Epithelial cell of prostate (primary cell): ENCODE data around the gene RASGEF1C.

ENCODE experiments used
- DNase-seq: peaks from one replicate; pipeline ENCODE4 v3.0.0-alpha.2; 2011; ENCODE audit warnings: low read depth, low spot score
- H3K27ac ChIP-seq: fragments of 450-650 bp; 2 replicates; pipeline ENCODE4 v1.5.1; 2017; ENCODE audit warnings: mild to moderate bottlenecking

RASGEF1C gene

DNA sequence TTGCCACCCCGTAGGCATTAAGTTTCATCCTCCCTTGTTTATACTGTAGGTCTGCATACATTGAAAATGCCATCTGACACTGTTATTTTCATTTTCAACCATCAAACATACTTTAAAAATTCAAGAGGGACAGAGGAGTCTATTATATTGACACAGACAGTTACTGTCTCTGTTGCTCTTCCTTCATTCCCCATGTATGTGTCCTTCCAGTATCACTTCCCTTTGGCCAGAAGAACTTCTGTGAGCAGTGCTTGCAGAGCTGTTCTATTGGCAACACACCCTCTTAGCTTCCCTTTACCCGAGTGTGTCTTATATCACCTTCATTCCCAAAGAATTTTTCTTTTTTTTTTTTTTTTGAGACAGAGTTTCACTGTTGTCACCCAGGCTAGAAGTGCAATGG, 42.8 kb downstream of the RASGEF1C start:
- H3K27ac ChIP-seq: no peak overlapping the region
- DNase-seq: no peak

DNA sequence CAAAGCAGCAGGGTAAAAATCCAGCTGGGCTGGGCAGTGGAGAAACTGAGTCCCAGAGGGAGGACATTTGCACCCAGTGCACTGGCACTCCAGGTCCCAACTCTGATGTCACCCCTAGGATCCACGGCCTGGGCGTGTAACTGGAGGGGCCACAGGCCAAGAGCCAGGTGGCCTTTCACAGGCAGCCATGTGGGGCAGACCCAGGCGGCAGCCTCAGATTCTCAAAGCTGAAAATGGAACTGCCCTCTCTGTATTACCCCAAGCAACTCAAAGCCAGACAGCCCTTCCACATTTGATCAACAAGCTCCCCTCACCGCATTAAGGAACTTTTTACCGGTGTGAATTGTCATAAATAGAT, 46.7 kb downstream of the RASGEF1C start:
- no peak for DNase-seq
- H3K27ac ChIP-seq: no peak overlapping the region

DNA sequence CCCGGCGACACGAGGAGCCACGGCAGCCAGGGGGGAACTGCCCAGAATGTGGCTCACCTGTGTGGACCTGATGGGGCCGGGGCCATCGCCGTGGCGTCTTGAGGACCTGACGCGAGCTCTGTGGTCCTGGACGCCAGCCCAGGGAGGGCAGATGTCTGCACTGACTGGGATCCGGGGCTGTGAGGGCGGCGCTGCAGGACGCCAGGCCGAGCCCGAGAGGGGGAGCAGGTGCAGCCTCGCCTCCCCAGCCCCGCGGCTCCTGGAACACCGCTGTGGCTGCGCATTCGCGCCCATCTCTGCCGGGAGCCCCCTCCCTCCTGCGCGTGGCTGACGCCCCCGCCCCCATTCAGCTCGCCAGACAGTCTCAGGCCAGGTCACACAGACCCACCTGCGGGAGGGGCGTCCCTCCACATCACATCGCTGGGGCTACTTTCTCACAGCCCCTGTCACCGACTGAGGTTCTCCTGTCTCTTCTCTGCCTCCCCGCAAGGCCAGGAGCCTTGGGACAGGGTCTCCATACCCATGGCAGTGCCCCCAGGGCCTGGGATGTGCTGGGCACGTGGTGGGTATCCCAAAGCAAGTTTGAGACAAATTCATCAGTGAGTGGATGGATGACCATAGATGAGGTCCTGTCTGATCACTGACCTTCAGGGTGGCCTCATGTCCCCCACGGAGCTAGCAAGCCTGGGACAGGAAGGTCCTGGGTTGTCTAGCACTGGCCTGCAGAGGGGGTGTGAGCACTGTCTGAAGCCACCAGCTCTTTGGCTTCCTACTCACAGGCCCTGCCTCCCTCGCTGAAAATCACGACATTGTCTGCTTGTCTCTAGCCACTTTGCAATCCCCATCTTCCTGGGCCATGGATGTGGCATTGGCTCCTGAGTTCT, 47.3 kb downstream of the RASGEF1C start:
- DNase-seq: no peak
- no peak overlapping the region for H3K27ac ChIP-seq

DNA sequence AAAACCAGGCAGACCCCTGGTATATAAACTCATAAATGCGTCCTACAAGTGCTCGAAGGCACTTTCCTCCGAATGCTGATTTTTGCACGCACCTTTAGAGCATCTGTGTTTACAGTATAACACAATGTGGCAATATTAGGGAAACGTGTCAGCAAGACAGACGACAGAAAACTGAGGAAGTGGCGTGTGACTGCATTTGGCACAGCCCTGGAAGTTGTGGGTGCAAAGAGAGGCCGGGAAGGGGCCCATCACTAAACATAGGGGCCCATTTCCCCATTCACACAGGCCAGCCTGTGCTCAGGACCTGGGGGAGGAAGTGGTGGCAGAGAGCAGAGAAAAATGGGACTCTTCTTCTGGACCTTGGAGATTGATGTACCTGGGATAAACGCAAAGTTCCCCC, 48.2 kb downstream of the RASGEF1C start:
- DNase-seq: no peak

DNA sequence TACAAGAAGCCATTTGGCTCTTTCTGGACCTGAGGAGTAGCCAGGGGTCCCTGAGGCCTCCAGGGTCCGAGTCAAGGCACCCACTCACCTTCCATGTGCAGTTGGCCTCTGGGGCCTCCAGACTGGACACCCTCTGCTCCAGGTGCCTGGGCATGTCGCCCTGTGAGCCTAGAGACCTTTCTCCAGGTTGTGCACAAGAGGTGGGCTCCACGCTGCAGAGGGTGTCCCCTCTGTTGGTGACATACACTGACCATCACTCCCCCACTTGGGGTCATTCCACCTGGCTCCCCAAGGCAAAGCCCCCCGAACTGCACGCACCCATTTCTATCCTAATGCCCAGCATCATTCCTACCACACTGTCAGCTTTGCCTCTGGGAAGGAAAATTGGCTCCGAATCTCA, 48.8 kb downstream of the RASGEF1C start:
- no peak for DNase-seq
- no peak overlapping the region for H3K27ac ChIP-seq

More for the DNA sequence above, 48.2 kb downstream of the RASGEF1C start:
- no peak overlapping the region for H3K27ac ChIP-seq

DNA sequence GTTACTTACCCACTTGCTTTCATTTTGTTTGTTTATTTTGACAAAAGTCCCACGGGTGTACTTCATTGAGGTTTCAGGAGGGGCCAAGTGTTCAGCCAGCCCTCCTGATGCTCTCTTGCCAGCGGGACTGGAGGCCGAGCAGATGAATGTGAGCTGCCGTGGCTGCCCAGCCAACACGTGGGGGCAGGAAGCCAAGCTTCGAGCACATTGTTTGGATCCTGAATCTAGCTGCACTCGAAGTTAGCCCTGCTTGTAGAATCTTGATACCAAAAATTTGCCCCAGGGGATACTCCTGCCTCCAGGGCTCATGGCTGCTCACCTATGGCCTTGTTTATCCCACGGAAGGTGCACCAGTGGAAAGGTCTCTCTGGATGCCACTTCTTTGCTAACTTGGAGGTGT, 49.3 kb downstream of the RASGEF1C start:
- no peak for DNase-seq
- H3K27ac ChIP-seq: no peak overlapping the region

DNA sequence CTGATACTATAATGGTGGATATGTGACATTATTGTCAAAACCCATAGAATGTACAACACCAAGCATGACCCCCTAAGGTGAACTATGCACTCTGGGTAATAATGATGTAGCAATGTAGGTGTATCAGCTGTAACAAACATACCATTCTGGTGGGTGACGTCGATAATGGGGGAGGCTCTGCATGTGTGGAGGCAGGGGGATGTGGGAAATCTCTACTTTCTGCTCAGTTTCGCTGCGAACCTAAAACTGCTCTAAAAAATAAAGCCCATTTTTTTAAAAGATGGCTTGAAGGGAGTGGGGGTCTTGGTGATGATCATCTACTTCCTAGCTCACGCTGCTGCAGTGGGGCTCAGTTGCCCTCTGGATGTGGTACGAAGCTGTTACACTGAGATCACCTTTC, 51.1 kb downstream of the RASGEF1C start:
- no peak for DNase-seq
- H3K27ac ChIP-seq: no peak overlapping the region

DNA sequence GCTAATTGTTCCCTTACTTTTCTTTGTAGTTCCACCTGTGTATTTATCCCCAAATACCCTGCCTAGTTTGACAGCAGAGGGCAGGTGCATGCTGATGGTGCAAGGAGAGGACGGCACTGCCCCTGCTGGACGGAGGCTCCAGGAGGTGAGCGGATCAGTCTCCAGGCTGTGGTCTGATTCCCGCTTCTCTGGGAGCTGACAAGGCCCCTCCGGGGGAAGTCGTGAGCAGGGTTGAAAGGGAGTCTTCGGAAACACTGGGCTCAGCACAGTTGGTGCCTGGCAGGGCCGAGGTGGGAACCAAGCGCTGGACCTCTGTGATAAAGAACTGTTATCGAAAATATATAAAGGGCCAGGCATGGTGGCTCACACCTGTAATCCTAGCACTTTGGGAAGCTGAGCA, 52.9 kb downstream of the RASGEF1C start:
- H3K27ac ChIP-seq: no peak overlapping the region
- no peak for DNase-seq

DNA sequence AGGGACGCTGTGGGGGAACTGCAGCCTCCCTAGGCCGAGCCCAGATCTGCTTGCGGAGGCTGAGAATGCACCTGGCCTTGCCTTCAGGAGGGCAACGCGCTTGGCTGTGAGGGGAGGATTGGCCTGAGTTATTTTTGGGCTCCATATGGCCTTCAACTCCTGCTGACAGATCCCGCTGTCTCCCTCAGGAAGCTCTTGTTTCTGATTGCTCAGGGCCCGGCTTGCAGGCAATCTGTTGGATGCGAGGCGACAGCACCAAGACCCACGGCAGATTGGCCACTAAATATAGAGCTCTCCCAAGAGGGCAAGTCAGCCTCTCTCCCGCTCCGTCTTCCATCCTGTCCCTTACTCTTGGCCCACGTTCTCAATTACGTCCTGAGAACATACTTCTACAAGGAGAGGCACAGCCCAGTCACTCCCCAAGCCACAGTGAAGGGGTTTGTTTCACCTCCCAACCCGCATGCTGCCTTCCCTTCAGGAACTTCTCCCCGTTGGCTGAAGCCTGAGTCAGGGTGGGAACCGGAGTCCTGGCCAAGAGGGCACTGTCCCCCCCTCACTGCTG, 53.6 kb downstream of the RASGEF1C start:
- DNase-seq: no peak
- H3K27ac ChIP-seq: no peak overlapping the region

DNA sequence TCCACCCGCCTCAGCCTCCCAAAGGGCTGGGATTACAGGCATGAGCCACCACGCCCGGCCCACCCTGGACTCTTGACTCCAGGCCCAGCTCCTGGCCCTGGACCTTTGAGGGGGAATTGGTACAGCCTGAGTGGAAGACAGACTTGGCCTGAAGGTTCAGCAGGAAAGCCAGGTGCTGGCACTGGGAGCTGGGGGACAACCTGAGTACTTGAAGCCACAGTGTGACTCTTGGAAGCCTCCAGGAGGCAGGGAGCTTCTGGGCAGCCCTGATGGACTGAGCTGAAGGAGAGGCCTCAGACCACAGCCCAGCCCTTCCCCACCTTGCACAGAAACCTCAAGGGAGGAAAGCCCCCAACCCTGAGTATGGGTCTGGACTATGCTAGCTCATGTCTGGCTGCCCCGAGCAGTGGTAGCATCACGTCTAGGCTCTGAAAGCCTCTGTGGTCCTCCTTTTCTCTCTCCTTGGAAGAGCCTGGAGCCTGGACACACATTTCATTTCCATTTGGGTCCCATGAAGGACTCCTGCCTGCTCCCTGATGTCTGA, 54.1 kb downstream of the RASGEF1C start:
- no peak for DNase-seq
- H3K27ac ChIP-seq: no peak overlapping the region

DNA sequence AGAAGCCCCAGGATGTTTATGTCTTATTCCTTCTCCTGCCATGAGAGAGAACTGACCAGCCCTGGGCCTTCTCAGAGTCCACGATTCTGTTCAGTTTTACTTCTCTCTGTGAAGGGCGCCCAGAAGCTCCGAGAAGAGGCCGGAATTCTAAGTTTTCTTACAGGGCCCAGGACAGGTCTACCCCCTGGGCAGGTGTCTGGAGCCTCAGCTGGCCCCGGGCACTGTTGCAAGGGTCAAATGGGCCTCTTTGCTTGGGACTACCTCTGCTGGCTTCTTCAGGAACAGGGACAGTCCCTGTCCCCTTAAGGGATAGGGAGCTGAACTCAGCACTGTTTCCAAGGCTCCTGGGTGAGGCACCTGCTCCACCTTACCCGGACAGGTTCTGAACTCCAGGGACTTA, 55.0 kb downstream of the RASGEF1C start:
- H3K27ac ChIP-seq: no peak overlapping the region
- DNase-seq: no peak

DNA sequence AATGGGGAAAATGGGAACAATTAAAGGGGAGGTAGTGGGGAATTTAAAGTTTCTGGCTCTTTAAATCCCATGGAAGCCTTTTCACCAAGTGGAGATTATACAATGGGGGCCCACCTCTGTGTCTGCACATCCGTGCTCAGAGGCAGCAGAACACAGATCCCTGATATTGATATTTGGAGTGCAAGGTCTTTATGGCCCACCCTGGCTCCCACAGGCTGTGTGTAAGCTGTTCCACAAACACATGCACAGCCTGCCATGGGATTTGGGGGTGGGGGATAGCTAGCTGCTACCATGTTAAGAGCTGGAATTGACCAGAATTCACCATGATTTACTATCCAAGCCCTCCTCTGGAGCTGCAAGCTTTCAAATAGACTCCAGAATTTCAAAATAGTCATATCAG, 55.9 kb downstream of the RASGEF1C start:
- no peak overlapping the region for H3K27ac ChIP-seq
- DNase-seq: no peak

DNA sequence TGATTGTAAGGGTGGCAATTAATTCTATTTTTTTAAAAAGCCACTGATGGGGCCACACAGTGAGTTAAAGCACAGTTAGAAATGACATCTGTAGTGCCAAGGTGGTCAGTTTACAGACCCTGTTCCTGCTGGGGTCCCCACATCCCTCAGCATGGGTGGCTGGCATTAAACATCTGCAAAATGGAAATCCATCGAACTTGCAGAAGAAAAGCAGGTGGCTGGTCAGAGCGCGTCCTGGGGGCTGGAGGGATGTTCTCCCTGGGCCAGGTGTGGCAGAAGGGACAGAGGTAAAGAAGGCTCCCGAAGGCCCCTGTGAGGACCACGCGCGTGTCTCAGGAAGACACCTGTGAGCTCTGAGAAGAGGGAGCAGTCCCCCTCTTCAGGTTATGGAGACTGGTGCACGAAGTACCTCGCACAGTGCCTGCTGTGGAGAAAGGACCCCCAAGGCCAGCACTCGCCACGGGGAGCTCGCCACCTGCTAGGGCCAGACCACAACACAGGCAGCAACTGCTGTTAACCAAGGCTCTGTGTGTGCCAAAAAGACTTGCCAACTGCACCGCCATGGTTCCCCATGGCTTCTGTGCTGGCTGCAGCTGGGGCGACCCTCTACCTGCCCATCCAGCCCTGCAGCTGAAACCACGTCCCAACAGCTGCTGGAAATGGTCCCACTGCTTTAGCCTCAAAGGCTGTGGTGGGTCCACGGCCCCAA, 65.2 kb downstream of the RASGEF1C start:
- no peak overlapping the region for H3K27ac ChIP-seq
- DNase-seq: no peak

DNA sequence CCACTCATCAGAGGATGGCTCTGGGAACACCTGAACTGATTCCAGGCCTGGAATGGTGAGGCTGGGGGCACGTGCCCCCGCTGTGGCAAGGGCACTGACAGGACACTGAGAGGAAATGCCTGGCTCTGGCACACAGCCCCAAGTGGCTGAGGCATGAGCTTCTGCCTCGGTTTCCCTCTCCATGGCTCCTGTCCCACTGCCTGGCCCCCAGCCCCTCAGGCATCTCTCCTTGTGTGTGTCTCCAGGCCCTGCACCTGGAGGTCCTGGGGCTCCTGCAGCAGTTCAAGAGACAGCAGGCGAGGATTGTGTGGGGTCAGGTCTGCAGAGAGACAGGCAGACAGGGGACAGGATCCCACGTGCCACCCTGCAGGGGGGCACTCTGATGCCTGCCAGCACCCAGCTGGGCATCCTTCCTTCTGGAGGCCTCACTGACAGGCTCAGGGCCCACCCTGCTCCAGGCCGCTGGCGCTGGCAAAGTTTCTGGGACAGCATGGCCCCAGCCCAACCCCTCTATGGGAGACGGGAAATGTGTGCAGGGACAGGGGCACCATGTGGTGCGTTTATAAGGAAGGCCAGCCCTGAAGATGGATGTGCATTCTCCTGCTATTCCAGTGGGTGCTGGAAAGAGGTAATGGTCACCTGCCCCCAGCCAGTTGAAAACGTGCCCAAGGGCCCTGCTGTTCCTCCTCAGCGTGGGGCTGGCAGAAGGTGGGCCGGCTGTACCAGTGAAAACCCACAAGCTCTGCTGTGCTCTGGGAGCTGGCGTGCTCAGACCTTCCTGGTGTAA, 66.0 kb downstream of the RASGEF1C start:
- H3K27ac ChIP-seq: no peak overlapping the region
- DNase-seq: no peak

DNA sequence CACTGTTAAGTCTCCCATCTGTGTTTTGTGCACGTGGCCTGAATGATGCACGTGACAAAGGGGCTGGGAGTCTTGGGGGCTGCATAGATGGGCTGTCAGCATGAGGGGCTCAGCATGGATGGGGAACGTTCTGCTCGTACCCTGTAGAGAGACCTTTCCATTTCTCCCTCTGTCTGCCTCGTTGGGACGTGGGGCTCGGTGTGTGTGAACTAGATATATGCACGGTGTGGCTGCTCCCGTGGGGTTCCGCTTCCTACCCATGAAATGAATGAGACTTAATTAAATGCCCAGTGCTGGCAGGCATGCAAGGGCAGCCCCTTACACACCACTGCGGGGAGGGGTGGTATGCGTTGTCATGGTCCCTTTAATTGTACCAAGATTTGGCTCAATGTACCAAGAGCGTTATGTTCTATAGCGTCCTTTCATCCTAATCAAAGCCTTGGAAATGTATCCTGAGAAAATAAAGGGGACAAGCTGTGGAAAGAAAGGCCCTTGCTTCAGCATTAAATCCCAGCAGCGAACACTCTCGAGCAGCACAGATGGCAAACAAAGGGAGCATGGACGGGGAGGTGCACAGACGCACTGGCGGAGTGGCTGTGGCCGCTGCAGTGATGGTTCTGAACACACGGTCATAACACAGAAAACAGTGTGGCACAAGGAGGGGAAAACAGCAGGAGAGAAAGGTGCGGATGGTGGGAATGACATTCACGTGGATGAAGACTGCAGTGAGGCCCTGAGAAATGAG, 66.8 kb downstream of the RASGEF1C start:
- H3K27ac ChIP-seq: no peak overlapping the region
- DNase-seq: no peak

DNA sequence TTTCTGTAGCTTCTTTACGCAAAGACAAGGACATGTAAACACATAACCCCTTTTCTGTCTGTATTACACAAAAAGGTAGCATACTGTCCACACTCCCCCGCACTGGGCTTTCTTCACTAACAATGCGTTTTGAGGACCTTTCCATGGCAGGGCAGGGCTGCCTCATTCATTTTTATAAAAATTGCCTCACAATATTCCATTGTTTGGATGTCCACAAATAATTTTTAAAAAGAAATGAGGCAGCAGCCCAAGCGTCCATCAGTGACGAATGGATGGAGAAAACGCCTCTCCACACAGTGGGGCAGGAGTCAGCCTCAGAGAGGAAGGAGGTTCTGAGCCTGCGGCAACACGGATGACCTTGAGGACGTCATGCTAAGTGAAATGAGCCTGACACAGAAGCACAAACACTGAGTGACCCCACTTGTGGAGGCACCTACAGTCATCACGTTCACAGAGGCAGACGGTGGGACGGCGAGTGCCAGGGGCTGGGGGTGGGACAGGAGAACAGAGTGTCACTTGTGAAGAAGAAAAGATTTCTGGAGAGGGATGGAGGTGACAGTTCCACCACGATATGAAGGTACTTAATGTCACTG, 67.8 kb downstream of the RASGEF1C start:
- DNase-seq: no peak
- H3K27ac ChIP-seq: no peak overlapping the region

DNA sequence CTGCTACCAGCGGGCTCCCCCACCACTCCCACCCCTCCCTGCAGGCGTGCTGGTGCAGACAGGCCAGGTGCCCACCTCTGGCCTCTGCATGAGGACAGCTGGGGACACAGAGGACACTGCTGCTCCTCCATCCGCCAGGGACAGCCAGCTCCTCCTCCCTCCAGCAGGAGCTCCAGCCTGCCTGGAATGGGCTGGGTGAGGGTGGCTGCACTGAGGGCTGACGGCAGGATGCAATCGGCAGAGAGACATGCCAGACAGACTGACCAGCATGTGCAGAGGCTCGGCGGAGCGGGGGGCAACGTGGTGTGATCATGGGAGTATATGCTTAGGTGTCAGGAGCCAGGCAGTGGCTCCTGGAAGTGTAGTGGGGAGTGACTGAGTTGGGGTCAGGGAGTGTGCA, 68.4 kb downstream of the RASGEF1C start:
- H3K27ac ChIP-seq: no peak overlapping the region
- no peak for DNase-seq

DNA sequence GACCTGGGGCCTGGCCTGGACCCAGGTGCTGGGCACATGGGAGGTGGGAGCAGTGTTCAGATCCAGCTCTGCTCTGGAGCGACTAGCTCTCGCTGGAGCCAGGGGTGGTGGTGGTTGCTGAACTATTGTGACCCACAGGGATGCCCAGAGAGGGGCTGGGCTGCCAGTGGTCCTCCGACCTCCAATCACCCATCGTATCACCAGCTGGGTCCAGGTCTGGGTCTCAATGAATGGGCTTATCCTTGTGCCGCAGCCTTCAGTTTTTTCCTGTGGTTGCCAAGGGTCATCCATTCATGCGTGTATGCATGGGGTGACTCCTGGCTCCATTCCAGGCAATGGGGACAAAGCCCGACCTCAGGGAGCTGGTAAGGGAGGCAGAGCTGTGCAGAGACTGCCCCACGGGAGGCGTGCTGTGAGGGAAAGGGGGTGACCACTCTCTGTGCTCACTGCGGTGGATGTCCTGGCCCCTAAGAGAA, 68.9 kb downstream of the RASGEF1C start:
- no peak for DNase-seq
- no peak overlapping the region for H3K27ac ChIP-seq

DNA sequence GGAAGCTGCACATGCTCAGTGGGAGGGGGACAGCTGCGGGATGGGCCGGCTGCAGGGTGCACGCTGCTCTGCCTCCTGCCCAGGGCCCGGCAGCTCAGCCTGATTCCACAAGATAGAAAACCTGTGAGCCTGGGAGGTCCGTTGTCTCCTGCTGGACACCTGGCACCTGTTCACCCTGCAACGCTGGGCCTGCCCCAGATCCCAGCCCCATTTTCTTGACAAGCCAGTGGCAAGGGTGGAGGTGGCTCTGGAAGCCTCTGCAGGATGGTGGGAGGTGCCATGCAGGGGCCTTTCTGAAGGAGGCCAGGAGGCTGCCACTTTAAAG, 69.3 kb downstream of the RASGEF1C start:
- no peak for DNase-seq
- H3K27ac ChIP-seq: no peak overlapping the region
